Dendritic cell treated with granulocyte-macrophage colony-stimulating factor and Interleukin-4, amounts not matched to agents 40 ng/mL and 50 ng/mL, for 4 days (primary cell): ENCODE results near the gene IGSF9.
A peak's percentile ranks its signal among the peaks of the same experiment; 100 is the strongest.

Experiments used
- H3K27ac Mint-ChIP-seq: one replicate; pipeline ENCODE4 v1.8.0; 2022; ENCODE audit warnings: mild to moderate bottlenecking, mixed read lengths
- H3K27me3 Mint-ChIP-seq: one replicate; pipeline ENCODE4 v1.8.0; 2022; ENCODE audit warnings: mild to moderate bottlenecking, mixed read lengths
- H3K36me3 Mint-ChIP-seq: one replicate; pipeline ENCODE4 v1.8.0; 2022; ENCODE audit warnings: low read depth, mixed read lengths
- H3K4me1 Mint-ChIP-seq: one replicate; pipeline ENCODE4 v1.8.0; 2022; ENCODE audit warnings: low read depth, mixed read lengths
- H3K4me3 Mint-ChIP-seq: one replicate; pipeline ENCODE4 v1.8.0; 2022; ENCODE audit warnings: mild to moderate bottlenecking, moderate library complexity, mixed read lengths
- H3K9me3 Mint-ChIP-seq: one replicate; pipeline ENCODE4 v1.8.0; 2022; ENCODE audit warnings: mixed read lengths
- intact Hi-C: fragments of 100-400 bp; cut with micrococcal nuclease; formaldehyde crosslinking; loops from one replicate; pipeline ENCODE4 v1.15.0; 2022

IGSF9 gene

GRCh38 chr1:159962176-159962575 lies 16.8 kb upstream of the IGSF9 start:
- Mint-ChIP-seq H3K27ac (no peak overlapping the region), H3K27me3 (peaks cover 1% of the 10 kb centered on the region), H3K4me3 (no peak overlapping the region), H3K9me3 (no peaks in the 10 kb centered on the region), H3K36me3 (no peaks in the 10 kb centered on the region), H3K4me1 (peaks cover 24% of the 10 kb centered on the region)
- intact Hi-C loops = no loop called here

DNA sequence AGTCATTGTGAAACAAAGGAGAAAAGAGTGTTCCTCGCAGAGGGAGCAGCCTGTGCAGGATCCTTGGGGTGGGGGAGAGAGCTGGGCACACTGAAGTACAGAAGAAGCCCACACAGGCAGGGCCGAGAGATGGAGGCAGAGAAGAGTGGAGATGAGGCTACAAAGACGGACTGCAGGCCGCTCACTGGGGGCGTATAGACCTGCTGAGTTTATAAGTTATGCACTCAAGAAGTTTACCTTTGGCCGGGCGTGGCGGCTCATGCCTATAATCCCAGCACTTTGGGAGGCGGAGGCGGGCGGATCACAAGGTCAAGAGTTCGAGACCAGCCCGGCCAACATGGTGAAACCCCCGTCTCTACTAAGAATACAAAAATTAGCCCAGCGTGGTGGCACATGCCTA lies 16.2 kb upstream of the IGSF9 start:
- Mint-ChIP-seq H3K27ac (no peak overlapping the region), H3K36me3 (no peaks in the 10 kb centered on the region), H3K4me1 (peaks cover 24% of the 10 kb centered on the region), H3K27me3 (peaks cover 1% of the 10 kb centered on the region), H3K4me3 (no peak overlapping the region), H3K9me3 (no peaks in the 10 kb centered on the region)
- intact Hi-C loops = no loop called here

GRCh38 chr1:159960721-159961381 lies 15.4 kb upstream of the IGSF9 start:
- no peak overlapping the region for H3K4me3 Mint-ChIP-seq
- H3K36me3 Mint-ChIP-seq = no peaks in the 10 kb centered on the region

DNA sequence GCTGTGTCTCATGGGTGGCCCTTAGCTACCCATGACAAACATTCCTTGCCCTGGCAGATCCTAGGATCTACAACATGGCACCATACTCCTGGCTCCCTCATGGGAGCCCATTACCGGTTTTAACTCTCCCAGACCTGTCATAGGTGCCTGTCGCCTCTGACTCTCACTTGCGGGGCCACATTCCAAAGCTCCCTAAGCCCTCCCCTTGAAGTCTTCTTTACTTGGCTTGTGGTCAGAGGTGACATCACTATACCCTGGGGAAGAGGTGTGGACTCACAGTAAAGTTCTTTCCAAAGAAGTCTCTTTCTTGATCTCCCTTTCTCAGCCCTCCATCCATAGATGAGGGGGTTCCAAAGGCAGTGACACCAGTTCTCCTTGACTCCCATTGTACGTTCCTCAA lies 14.0 kb upstream of the IGSF9 start:
- Mint-ChIP-seq H3K36me3 (no peaks in the 10 kb centered on the region), H3K27ac (no peak overlapping the region), H3K4me3 (no peak overlapping the region), H3K4me1 (peaks cover 35% of the 10 kb centered on the region), H3K9me3 (no peaks in the 10 kb centered on the region), H3K27me3 (peaks cover 1% of the 10 kb centered on the region)
- intact Hi-C loops = no loop called here

More at GRCh38 chr1:159960721-159961381, 15.4 kb upstream of the IGSF9 start:
- no peaks in the 10 kb centered on the region for H3K9me3 Mint-ChIP-seq
- peaks cover 1% of the 10 kb centered on the region for H3K27me3 Mint-ChIP-seq
- peaks cover 24% of the 10 kb centered on the region for H3K4me1 Mint-ChIP-seq
- intact Hi-C loops = no loop called here
- H3K27ac Mint-ChIP-seq = no peak overlapping the region

GRCh38 chr1:159958719-159959380 lies 13.4 kb upstream of the IGSF9 start:
- intact Hi-C loops = no loop called here
- Mint-ChIP-seq H3K27ac (no peak overlapping the region), H3K36me3 (no peaks in the 10 kb centered on the region), H3K27me3 (peaks cover 1% of the 10 kb centered on the region), H3K4me3 (no peak overlapping the region), H3K4me1 (peaks cover 41% of the 10 kb centered on the region), H3K9me3 (no peaks in the 10 kb centered on the region)

DNA sequence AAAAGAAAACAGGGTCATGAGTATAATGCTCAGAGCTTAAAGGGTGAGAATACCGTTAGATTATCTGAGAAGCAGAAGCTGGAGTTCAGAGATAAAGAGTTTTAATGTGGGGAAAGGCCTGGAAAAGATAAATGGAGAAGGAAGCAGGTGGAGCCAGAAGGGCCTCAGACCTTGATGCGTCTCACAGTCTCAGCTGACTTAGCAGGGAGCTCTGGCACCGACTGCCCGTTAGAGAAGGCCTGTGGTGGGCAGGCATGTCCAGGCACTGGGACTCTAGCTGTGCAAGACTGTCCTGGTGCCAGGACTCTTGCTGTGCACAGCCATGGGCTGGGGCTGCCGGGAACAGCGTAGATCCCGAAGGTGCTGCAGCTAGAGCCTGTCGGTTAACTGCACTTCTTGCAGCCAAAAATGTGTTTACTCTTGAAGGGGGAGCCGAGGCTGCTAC lies 12.4 kb upstream of the IGSF9 start:
- Mint-ChIP-seq H3K36me3 (no peaks in the 10 kb centered on the region), H3K9me3 (no peaks in the 10 kb centered on the region), H3K4me1 (peaks cover 51% of the 10 kb centered on the region), H3K27ac (no peak overlapping the region), H3K4me3 (no peak overlapping the region), H3K27me3 (no peaks in the 10 kb centered on the region)
- intact Hi-C loops = no loop called here

- H3K4me1 Mint-ChIP-seq = peaks cover 61% of the 10 kb centered on the region
- H3K27me3 Mint-ChIP-seq = no peaks in the 10 kb centered on the region
- H3K27ac Mint-ChIP-seq = no peak overlapping the region
- H3K9me3 Mint-ChIP-seq = no peaks in the 10 kb centered on the region
- no peaks in the 10 kb centered on the region for H3K36me3 Mint-ChIP-seq
- no peak overlapping the region for H3K4me3 Mint-ChIP-seq
- intact Hi-C loops = no loop called here
Measured at GRCh38 chr1:159955456-159955855, 10.0 kb upstream of the IGSF9 start.

DNA sequence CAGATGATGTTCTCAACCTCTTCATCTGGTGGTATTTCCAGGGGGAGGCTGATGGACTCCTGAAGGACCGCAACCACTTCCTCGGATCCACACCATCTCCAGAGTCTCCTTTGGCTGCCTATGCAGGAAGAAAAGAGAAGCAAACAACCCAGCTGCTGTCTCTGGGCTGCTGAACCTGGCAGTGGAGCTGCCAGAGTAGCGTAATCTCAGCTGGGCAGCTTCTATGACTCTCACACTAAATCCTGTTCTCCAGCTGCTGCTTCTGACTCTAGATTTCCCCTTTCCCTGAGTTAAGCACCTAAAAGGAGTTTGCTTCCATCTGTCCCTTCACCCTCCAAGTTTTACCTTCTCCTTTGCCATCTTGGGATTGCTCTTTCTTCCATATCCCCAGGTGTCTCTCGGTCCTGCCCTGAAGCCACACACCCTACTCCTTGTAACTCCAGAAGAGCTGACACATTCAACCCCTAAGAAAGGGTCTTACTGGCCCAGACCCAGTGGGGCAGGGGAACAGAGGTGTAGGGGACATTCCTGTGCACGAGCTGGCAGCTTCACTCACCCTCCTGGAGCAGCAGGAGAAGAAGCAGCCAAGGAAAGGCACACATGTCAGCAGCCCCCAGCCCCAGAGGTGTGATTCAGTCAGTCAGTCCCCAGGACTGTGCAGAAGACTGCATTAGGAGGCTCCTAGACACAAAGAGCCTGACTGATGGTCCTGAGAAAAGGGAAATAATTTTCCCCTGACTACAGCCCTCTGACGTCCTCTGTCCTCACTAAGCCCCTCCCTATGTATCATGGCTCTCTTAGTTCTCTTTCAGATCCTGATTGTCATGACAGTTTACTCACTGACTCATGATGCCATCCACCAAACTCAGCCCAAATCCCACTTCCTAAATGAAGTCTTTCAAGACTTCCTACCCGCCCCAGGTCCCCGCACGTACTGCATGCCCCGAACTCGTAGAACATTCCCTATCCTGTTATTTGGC lies 8.4 kb upstream of the IGSF9 start, which contains the start of gene SLAMF9:
Gene SLAMF9, minus strand, starts transcription at position 702 of the 980 bp plus-strand sequence. Its CDS starts 100 bp downstream, at position 602.
- H3K9me3 Mint-ChIP-seq = no peaks in the 10 kb centered on the region
- peak within 1 kb of the TSS; percentile 62 for H3K4me3 Mint-ChIP-seq
- peaks cover 70% of the 10 kb centered on the region for H3K4me1 Mint-ChIP-seq
- H3K27me3 Mint-ChIP-seq = no peaks in the 10 kb centered on the region
- H3K36me3 Mint-ChIP-seq = no peaks in the 10 kb centered on the region
- peak within 1 kb of the TSS; percentile 88 for H3K27ac Mint-ChIP-seq
- intact Hi-C loops = no loop called here

DNA sequence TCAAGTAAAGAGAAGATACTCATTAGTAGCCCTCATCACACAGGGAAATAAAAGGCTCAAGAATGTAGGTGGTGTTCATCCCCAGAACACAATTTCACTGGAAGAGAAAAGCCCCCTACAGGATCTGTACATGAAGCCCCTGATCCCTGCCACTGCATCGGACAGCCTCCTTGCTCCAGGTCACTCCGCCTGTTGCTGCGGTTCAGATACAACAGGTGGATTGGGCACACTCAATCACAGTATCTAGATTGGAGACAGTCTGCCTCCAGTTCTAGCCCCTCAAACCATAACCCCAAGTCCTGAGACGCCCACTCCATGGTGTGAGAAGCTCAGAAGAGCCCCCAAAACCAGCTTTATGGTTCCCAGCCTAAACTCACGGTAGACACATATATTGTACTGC lies 7.5 kb upstream of the IGSF9 start:
- Mint-ChIP-seq H3K27me3 (no peaks in the 10 kb centered on the region), H3K27ac (peak overlapping the region; percentile 53), H3K4me1 (peaks cover 74% of the 10 kb centered on the region)

GRCh38 chr1:159951551-159951950 lies 6.1 kb upstream of the IGSF9 start:
- peaks cover 79% of the 10 kb centered on the region for H3K4me1 Mint-ChIP-seq
- H3K27ac Mint-ChIP-seq = peak overlapping the region; percentile 53
- H3K36me3 Mint-ChIP-seq = no peaks in the 10 kb centered on the region
- no peak overlapping the region for H3K4me3 Mint-ChIP-seq
- intact Hi-C loops = no loop called here
- no peaks in the 10 kb centered on the region for H3K9me3 Mint-ChIP-seq
- H3K27me3 Mint-ChIP-seq = no peaks in the 10 kb centered on the region

More for the DNA sequence above, 7.5 kb upstream of the IGSF9 start:
- H3K4me3 Mint-ChIP-seq = peak overlapping the region; percentile 33
- no peaks in the 10 kb centered on the region for H3K9me3 Mint-ChIP-seq
- intact Hi-C loops = no loop called here
- no peaks in the 10 kb centered on the region for H3K36me3 Mint-ChIP-seq

- H3K4me1 Mint-ChIP-seq = peaks cover 81% of the 10 kb centered on the region
- peaks cover 2% of the 10 kb centered on the region for H3K27me3 Mint-ChIP-seq
- peak overlapping the region; percentile 65 for H3K27ac Mint-ChIP-seq
- H3K9me3 Mint-ChIP-seq = no peaks in the 10 kb centered on the region
- H3K4me3 Mint-ChIP-seq = no peak overlapping the region
- intact Hi-C loops = no loop called here
- no peaks in the 10 kb centered on the region for H3K36me3 Mint-ChIP-seq
Measured at GRCh38 chr1:159951016-159951415, 5.6 kb upstream of the IGSF9 start.

DNA sequence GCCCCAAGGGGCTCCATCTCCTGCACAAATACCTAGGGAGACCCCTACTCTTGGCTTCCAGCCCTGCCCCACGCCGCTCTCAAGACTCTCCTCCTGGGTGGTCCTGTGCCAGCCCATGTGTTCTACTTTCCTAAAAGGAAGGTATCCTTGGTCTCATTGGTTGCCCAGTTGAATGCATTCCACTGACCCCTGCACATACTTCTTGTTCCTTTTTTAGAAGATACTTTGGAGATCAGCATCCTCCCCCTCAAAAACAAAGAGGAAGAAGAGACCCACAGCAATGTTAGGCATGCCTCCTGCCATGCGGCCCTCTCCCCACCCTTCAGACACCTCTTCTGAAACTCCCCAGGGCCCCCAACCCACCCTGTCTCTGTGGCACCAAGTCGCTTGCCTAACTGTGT lies 4.6 kb upstream of the IGSF9 start:
- H3K36me3 Mint-ChIP-seq = no peaks in the 10 kb centered on the region
- H3K27me3 Mint-ChIP-seq = peaks cover 12% of the 10 kb centered on the region
- H3K4me3 Mint-ChIP-seq = no peak overlapping the region
- H3K9me3 Mint-ChIP-seq = no peaks in the 10 kb centered on the region
- peaks cover 85% of the 10 kb centered on the region for H3K4me1 Mint-ChIP-seq
- intact Hi-C loops = no loop called here
- peak overlapping the region; percentile 65 for H3K27ac Mint-ChIP-seq

GRCh38 chr1:159949123-159949522 lies 3.7 kb upstream of the IGSF9 start:
- Mint-ChIP-seq H3K4me3 (peak overlapping the region; percentile 52), H3K27ac (peak overlapping the region; percentile 65), H3K27me3 (peaks cover 21% of the 10 kb centered on the region), H3K36me3 (no peaks in the 10 kb centered on the region), H3K4me1 (peaks cover 85% of the 10 kb centered on the region), H3K9me3 (no peaks in the 10 kb centered on the region)
- intact Hi-C loops = no loop called here

- Mint-ChIP-seq H3K27me3 (peaks cover 23% of the 10 kb centered on the region), H3K9me3 (no peaks in the 10 kb centered on the region), H3K4me3 (no peak overlapping the region), H3K4me1 (peaks cover 85% of the 10 kb centered on the region), H3K27ac (peak overlapping the region; percentile 44), H3K36me3 (no peaks in the 10 kb centered on the region)
- intact Hi-C loops = no loop called here
Measured at GRCh38 chr1:159947942-159948341, 2.5 kb upstream of the IGSF9 start.
